NOMO-1 (cell line): ENCODE data around the gene C3orf80.
"Not testable (repeated sequence)": the region's sequence is repeated elsewhere in the genome, so short reads cannot be mapped to it uniquely, and the experiment has no call there.

ENCODE experiments used
- DNase-seq, 2 experiments: peaks; one replicate each; lab custom pipeline; 2025; ENCODE audit not compliant: unreplicated experiment in 2 of 2; lab: John Stamatoyannopoulos, UW

Gene C3orf80

DNA sequence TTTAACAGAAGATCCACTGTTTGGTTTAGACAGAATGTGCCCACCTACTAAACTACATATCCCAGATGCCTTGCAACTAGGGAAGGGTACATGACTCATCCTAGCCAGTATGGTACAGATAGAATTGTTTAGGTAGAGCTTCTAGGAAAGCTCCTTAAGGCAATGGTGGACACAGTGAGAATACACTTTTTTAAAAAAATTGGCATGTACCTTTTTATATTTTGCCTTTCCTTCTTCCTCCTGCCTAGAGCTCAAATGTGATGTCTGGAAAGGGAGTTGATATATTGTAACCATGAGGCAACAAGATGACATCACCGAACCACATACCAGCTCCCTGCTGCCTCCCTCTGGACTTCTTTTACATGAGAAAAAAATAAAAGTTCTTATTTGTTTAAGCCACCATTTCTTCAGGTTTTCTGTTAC is 14.4 kb upstream of the C3orf80 start:
- DNase-seq: peak; percentile 51 to 81

GRCh38 chr3:160213191-160213590 is 12.0 kb upstream of the C3orf80 start:
- no peak for DNase-seq

- DNase-seq: no peak
Measured at GRCh38 chr3:160217675-160218074, 7.5 kb upstream of the C3orf80 start.

- no peak for DNase-seq
Measured at GRCh38 chr3:160218136-160218535, 7.1 kb upstream of the C3orf80 start.

GRCh38 chr3:160220038-160220437 is 5.2 kb upstream of the C3orf80 start:
- no peak for DNase-seq

GRCh38 chr3:160221019-160221418 is 4.2 kb upstream of the C3orf80 start:
- no peak for DNase-seq

DNA sequence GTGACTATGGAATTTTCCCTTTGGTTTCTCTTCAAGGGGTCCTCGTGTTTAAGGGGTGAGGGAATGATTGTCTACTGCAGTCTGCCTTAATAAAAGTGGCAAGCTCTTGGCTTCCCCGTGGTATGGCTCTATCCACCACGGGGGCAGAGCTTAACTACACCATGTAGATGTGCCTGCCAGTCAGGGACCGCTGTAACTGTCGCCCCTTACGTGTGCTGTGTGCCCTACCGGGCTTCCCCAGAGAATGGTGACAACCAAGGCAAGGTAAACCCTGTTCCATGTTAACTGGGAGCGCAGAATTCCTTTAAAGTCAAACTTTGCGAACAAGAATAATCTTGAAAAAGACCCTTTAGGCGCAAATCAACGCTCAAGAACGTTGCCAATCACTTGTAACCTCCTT is 966 bp upstream of the C3orf80 start:
- DNase-seq: no peak

DNA sequence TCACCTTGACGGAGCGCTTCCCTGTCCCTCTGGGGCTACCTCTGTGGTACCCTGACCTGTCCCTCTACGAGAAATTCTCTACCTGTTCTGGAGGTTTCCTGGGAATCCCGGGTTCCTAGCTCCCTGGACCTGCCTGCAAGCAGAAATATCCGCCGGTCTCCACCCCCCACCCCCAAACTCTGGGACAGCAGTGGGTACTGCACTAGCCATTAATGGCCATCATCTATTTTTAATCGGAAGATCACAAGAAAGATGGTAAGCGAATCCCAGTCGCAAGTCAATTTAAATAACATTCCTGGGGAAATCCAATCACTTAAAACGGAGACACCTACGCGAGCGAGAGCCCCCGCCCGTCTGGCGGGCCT is 429 bp upstream of the C3orf80 start:
- no peak for DNase-seq

GRCh38 chr3:160226026-160226907 is 1.0 kb downstream of the C3orf80 start:
- DNase-seq: peak; percentile 56 to 84

- DNase-seq: no peak
Measured at GRCh38 chr3:160227419-160227818, 2.2 kb downstream of the C3orf80 start.

- DNase-seq: no peak
Measured at GRCh38 chr3:160232014-160232413, 6.8 kb downstream of the C3orf80 start.

DNA sequence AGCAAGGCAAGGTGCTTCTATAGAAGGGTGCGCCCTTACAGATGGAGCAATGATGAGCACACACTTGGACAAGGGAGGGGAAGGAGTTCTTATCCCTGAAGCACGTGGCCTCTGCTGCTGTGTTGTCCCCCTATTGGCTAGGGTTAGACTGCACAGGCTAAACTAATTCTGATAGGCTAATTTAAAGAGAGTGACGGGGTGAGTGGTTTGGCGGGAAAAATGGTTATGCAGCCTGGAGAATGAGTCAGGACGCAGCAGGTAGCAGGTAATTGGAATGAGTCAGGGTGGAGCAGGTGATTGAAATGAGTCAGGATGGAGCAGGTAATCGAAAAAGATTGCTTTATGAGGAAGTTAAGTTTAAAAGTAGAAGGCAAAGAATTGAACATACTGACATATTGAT is 15.5 kb downstream of the C3orf80 start:
- not testable (repeated sequence) for DNase-seq

DNA sequence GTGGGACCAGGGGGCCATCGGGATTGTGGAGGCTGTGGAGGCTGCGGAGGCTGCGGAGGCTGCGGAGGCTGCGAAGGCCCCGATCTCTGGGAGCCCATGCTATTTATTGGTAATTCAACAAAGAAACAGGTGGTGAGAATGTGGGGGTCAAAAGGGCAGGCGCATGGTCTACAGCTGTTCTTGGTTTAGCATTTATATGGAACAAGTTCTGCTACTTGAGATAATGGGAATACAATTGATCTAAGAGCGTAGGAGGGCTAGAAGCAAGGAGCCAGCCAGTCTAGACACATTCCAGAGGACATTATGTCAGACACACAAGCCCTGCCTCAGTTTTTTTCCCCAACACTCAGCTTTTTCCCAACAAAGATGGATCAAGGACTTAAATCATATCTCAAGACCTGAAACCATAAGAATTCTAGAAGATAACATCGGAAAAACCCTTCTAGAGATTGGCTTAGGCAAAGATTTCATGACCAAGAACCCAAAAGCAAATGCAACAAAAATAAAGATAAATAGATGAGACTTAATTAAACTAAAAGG is 20.1 kb downstream of the C3orf80 start:
- no peak for DNase-seq

DNA sequence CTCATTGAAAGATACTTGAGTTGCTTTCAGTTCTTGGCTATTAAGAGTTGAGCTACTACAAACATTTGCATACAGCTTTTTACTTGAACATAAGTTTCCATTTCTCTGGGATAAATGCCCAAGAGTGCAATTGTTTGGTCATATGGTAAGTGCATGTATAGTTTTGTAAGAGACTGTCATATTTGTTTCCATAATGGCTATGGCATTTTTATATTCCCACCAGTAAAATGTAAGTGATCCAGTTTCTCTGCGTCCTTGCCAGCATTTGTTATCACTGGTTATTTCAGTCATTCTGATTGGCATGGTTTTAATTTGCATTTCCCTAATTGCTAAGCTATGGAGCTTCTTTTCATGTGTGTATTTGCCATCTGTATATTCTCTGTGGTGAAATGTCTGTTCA is 22.5 kb downstream of the C3orf80 start:
- no peak for DNase-seq

DNA sequence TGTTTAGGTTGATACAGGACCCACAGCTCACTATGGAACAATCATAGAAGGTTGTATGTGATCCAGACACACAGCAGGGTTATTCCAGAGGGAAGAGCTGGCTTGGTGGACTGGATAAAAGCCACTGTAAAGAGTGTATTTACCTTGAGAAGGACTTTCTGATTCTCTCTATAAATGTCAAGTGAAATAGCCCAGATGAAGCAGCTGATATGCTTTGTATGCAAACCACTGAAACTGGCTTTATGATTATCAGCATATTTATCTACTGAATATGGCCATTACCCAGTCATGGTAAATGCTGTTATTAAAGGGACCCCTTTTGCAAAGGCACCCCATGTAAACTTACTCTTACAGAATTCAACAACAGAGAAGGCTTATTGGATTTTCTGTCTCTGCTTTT is 28.1 kb downstream of the C3orf80 start:
- no peak for DNase-seq

GRCh38 chr3:160257606-160258005 is 32.4 kb downstream of the C3orf80 start:
- DNase-seq: no peak

GRCh38 chr3:160259589-160259988 is 34.4 kb downstream of the C3orf80 start:
- no peak for DNase-seq

- DNase-seq: no peak
Measured at GRCh38 chr3:160260587-160261270, 35.5 kb downstream of the C3orf80 start.

DNA sequence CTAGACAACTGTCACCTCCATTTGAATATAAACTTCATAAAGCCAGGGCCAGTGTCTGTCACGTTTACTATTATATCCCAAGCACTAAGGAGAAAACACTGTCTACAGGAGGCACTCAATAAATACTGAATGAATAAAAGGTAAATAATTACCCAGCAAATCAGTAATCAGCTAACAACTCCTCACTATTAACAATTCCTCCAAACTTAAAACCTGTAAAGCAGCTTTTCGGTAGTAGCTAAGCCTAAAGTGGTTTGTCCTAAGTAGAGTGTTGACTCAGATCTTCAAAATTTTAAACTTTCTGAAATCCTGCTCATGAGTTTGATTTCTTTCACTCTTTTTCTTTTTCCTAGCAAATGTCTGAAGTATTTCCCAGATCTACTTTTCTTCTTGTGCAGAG is 39.9 kb downstream of the C3orf80 start:
- DNase-seq: no peak
